ENCODE data around the gene CXCR5. TPM values are rescaled to one million over a fixed set of nuclear protein-coding genes. Genes with fewer than 3 reads are reported as not detected.

CXCR5 gene
- total and polyA plus RNA-seq, 2 of the 4 experiments (the other 2 are of a cell fraction): not detected

- TF ChIP-seq RCOR1 (IDR thresholded peaks at IDR 0.05; ENCODE audit: insufficient replicate concordance, low read length): no peak
Measured at GRCh38 chr11:118938491-118939403, 55.1 kb downstream of the CXCR5 start (continued).

GRCh38 chr11:118939404-118939915 lies 55.8 kb downstream of the CXCR5 start:
- TF ChIP-seq ELK1 (IDR thresholded peaks at IDR 0.05; ENCODE audit: borderline replicate concordance, low read depth, low read length): no peak
- no peak for TF ChIP-seq MXI1 (IDR thresholded peaks at IDR 0.05; ENCODE audit: borderline replicate concordance, low read depth, low read length)
- no peak for TF ChIP-seq RAD21 (IDR thresholded peaks at IDR 0.05; ENCODE audit: low read length)
- Histone ChIP-seq H3K18ac (ENCODE audit: low read depth, low read length) (no peak overlapping the region), H3K4me1 (ENCODE audit: control insufficient read depth, insufficient read depth, low read length) (peaks cover 4% of the 10 kb centered on the region; the same call in 1 of the 2 replicates), H2BK15ac (ENCODE audit: low read depth, low read length) (no peak overlapping the region), H4K20me1 (ENCODE audit: insufficient read depth, low read length) (peaks cover 4% of the 10 kb centered on the region; the same call in 1 of the 2 replicates), H3K27ac (ENCODE audit: insufficient read depth, low read length) (no peak overlapping the region), H3K27me3 (ENCODE audit: control insufficient read depth, insufficient read depth, low read length) (peaks cover 2% of the 10 kb centered on the region), H2BK20ac (ENCODE audit: low read depth, low read length) (no peak overlapping the region), H3K9me1 (ENCODE audit: insufficient read depth, low read length) (peaks cover 7% of the 10 kb centered on the region), H3K4ac (ENCODE audit: low read depth, low read length) (no peak overlapping the region; the same call in 1 of the 2 replicates), H3K9ac (ENCODE audit: low read depth, low read length) (no peak overlapping the region), H3K4me2 (ENCODE audit: low read depth, low read length) (no peak overlapping the region), H3K14ac (replicated peaks; ENCODE audit: low read depth, low read length) (no peak overlapping the region), H2AK9ac (replicated peaks; ENCODE audit: low read depth, low read length, poor library complexity) (no peak overlapping the region), H3K23ac (ENCODE audit: low read depth, low read length) (no peak overlapping the region), H4K5ac (ENCODE audit: low read depth, low read length) (no peak overlapping the region), H4K91ac (ENCODE audit: insufficient read depth, low read depth, low read length) (no peak overlapping the region), H3K56ac (ENCODE audit: extremely low read depth, insufficient read depth, low read length) (no peak overlapping the region), H2BK5ac (ENCODE audit: low read depth, low read length, poor library complexity, severe bottlenecking) (no peak overlapping the region), H2BK120ac (ENCODE audit: low read depth, low read length) (no peak overlapping the region), H2AK5ac (ENCODE audit: low read depth, low read length) (peak overlapping the region; percentile 24; the same call in 1 of the 2 replicates), H3K36me3 (ENCODE audit: control insufficient read depth, insufficient read depth, low read length) (no peaks in the 10 kb centered on the region), H3K4me3 (ENCODE audit: insufficient read depth, low read depth, low read length) (no peak overlapping the region), H2AFZ (replicated peaks; ENCODE audit: low read length, poor library complexity) (peak overlapping the region; percentile 48), H3K79me1 (ENCODE audit: low read depth in 1 of 2, low read length in 2 of 2) (no peaks in the 10 kb centered on the region), H3K9me3 (ENCODE audit: control insufficient read depth, insufficient read depth, low read length) (no peaks in the 10 kb centered on the region), H4K8ac (ENCODE audit: low read depth in 2 of 2, low read length in 2 of 2) (no peak overlapping the region; a peak in 1 of 4 replicates)
- ATAC-seq (ENCODE audit: low read depth) (no peak), DNase-seq (no peak)
- POLR2A ChIA-PET (ENCODE audit: unreplicated experiment): no interaction called here
- dilution Hi-C loops (cut with HindIII; ENCODE audit: low sequenced_read_pairs, unreplicated experiment) (no loop called here), in situ Hi-C loops (cut with MboI; ENCODE audit: low sequenced_read_pairs) (loop anchor here (5.0 kb wide), 1 partner anchor 37 kb away; no protein-coding TSS in a partner anchor), intact Hi-C loops (cut with micrococcal nuclease) (no loop called here)
- CTCF ChIA-PET: interaction anchor here (0.6 kb wide), 1 partner anchor 346 kb away, joined by 3 read pairs; no protein-coding TSS in a partner anchor
- BruUV-seq (replicated peaks): no TSS peak
- 48% methylated on average over 3 of the region's 8 CpGs; no CpG with 5 or more reads in 1 of the 2 experiments for WGBS, 2 experiments (ENCODE audit: extremely low coverage in 2 of 2, insufficient read length in 1 of 2)
